ENCODE measurements around the gene TWSG1.
"Not testable (repeated sequence)": the region's sequence is repeated elsewhere in the genome, so short reads cannot be mapped to it uniquely, and the experiment has no call there.

TWSG1 gene

DNA sequence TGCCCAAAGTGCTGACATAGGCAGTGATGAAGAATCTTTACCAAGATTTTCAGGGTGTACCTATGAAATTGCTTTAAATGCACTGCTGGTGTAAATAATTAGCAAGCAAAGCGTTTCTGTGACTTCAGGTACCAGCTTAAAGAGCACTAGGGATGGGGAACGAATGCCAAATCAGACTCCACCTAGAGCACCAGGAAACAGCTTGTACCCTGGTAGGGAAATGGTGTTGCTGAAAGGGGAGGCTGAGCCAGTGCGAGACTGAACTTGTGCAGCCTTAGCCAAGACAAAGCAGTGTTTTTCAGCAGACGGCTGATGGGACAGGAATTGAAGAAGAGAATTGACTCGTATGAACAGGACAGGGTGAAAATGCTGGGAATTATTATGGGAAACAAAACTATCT, 65.6 kb downstream of the TWSG1 start:
- DNase-seq: no peak

DNA sequence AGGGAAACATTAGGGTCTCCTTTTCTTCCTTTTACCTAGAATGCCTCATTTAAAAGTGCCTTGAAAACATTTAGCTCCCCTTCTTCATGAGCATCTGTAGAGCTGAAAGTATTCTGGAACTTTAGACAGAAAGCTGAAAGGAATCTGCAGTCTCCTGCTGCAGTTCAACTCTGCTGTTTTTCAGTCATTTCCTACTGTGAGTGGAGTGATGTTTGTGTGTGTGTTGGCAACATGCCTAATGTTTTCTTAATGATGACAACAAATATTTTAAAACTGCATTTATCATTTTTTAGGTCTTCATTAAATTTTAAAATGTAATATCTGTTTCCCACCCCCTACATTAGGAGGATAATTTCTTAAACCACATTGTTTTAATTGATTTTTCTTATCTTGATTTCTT, 66.6 kb downstream of the TWSG1 start:
- no peak for DNase-seq

GRCh38 chr18:9402358-9403007, 67.9 kb downstream of the TWSG1 start:
- not testable (repeated sequence) for DNase-seq

DNA sequence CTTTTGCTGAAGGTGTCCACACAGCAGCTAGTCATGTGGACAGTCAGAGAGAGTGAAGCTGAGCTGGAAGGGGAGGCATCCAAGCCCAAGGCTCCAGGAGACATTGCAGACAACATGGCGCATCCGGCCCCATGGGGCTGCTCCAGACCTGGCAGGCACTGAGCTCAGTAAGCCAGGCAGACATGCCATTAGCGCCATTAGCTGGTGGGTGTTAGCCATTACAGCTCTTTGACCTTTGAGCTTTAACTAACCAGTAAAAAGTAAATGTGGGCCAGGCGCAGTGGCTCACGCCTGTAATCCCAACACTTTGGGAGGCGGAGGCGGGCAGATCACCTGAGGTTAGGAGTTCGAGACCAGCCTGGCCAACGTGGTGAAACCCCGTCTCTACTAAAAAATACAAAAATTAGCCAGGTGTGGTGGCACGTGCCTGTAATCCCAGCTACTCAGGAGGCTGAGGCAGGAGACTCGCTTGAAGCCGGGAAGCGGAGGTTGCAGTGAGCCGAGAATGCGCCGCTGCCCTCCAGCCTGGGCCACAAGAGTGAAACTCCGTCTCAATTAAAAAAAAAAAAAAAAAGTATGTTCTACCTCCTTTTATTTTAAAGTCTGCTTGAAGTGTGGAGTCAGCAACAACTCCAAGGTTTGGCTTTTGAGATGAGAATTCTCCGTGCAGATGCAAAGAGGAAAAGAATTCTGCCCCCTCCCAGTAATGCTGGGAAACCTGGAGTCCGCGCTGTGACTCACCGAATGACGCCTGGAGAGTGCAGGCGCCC, 69.4 kb downstream of the TWSG1 start:
- DNase-seq: no peak

DNA sequence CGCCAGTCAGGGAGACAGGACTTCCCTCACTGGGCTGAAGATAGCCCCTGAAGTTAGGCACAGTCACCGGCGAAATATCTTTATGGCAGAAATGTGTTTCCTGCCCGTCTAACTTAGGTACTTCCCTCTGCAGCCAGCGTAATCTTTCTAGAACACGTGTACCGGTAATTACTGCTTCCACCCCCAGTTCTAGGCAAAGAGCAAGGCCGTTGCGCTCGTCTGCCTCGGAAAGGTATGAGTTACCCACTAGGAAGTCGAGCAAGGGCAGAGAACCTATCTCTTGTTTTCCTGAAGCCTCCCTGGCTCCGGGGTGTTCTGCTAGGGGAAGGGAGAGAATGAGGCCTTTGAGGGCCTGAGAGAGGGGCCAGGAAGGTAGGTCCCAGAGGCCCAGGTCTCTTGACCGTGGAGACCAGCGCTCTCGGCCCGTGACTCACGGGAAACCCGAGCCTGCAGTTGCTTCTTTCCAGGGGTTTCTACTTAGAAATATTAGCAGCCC, 70.0 kb downstream of the TWSG1 start:
- peak; percentile 27 for DNase-seq

GRCh38 chr18:9405130-9405529, 70.6 kb downstream of the TWSG1 start:
- DNase-seq: no peak

- no peak for DNase-seq
Measured at GRCh38 chr18:9405977-9406376, 71.4 kb downstream of the TWSG1 start.

DNA sequence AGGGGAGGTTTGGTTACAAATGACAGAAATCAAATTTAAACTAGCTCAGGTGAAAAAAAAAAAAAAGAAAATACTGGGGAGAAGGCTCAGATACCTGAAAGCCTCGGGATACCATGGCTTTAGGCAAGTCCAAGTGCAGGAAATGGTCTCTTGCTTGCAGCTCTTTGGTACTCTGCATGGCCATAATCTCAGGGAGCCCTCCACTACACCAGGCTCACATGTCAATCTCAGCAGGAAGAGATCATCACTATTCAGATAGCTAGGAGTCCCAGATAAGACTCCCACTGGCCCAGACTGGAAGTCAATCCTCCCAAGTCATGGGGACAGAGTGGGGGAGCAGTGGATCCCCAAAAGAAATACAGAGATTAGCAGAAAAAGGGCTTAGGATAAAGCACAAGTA, 75.9 kb downstream of the TWSG1 start:
- DNase-seq: no peak

GRCh38 chr18:9413576-9413975, 79.0 kb downstream of the TWSG1 start:
- DNase-seq: no peak

GRCh38 chr18:9416563-9417072, 82.0 kb downstream of the TWSG1 start:
- DNase-seq: no peak

- no peak for DNase-seq
Measured at GRCh38 chr18:9417073-9417851, 82.7 kb downstream of the TWSG1 start.

- no peak for DNase-seq
Measured at GRCh38 chr18:9418047-9418690, 83.6 kb downstream of the TWSG1 start.

DNA sequence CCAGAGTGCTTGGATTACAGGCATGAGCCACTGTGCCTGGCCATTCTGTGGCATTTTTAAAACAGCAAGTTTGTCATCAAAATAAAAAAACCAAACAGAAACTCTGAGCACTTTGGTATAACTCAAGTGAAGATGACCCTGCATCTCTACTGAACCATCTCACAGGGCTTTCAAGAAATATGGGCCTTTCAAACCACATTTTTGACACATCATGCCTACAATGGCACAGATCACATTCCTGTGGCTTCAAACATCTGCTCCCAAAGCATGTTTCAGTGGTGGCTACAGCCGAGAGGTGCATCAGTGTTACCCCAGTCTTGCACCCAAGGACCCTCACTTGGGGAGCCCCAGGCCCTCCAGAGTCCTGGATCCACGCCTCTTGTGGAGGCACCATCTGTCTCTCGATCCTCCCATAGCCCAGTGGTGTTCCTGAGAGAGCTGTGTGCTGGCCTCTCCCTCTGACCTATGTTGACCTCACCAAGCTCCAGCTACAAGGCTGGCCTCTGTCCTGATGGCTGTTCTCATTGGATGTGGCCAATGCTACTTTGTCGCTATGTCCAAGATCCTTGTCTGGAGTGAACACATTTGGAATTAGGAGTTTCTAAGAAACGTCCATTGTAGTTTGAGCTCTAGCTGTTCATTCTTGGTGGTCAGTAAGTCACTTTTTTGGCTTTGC, 85.5 kb downstream of the TWSG1 start:
- DNase-seq: no peak

- DNase-seq: no peak
Measured at GRCh38 chr18:9421096-9421900, 86.7 kb downstream of the TWSG1 start.

DNA sequence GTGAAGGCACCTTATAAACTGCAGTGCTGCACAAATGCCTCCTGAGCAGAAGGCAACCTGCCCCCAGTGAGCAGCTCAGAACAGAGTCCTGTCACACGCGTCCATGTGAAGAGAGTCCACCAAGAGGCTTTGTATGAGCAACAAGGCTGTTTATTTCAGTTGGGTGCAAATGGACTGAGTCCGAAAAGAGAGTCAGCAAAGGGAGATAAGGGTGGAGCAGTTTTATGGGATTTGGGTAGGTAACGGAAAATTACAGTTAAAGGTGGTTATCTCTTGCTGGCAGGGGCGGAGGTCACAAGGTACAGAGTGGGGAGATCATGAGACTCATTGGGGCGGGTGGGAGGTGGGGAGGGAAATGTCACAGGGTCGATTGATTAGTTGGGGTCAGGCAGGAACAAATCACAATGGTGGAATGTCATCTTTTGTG, 87.3 kb downstream of the TWSG1 start:
- no peak for DNase-seq

GRCh38 chr18:9422816-9423519, 88.4 kb downstream of the TWSG1 start:
- DNase-seq: no peak

- not testable (repeated sequence) for DNase-seq
Measured at GRCh38 chr18:9423648-9424047, 89.1 kb downstream of the TWSG1 start.

GRCh38 chr18:9424235-9424634, 89.7 kb downstream of the TWSG1 start:
- not testable (repeated sequence) for DNase-seq

DNA sequence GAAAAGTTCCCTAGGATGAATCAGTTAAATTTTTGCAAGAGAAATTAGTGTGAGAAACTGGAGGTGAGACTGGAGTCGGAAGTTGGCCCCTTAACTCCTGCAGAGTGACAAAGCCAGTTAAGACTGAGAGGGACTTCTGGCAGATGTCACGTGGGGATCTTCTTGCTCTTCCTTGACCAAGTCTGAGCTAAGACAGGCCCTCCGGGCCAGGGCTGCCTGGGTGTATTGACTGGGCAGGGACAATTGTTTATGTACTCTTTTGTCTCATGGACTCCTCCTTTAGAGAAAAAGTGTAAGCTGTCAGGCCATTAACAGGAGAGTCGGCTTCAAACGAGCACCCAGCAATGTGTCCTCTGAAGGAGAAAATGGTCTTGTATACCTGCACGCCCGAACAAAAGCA, 92.2 kb downstream of the TWSG1 start:
- DNase-seq: no peak

DNA sequence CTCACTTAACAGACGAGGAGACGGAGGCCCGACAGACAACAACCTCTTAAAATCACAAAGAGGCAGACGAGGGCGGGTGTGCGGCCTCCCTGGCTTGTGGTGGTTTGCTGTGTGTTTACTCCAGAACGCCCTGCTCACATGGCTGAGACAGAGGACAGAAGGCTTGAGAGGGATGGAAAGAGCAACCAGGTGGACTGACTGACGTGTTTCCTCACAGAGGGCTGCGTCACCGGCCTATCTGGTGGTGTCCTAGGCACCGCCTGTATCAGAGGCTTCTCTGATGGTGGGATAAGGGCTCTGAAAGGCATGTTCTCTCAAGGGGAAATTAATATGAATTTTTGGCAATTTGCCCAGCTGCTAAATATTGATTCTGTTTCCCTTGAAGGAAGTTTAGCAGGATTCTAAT, 93.7 kb downstream of the TWSG1 start:
- DNase-seq: no peak
